ENCODE results near the gene CES4A.

DNA sequence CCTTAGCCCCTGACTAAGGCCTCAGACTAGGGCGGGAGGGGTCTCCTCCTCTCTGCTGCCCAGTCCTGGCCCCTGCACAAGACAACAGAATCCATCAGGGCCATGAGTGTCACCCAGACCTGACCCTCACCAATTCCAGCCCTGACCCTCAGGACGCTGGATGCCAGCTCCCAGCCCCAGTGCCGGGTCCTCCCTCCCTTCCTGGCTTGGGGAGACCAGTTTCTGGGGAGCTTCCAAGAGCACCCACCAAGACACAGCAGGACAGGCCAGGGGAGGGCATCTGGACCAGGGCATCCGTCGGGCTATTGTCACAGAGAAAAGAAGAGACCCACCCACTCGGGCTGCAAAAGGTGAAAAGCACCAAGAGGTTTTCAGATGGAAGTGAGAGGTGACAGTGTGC is 14.7 kb upstream of the CES4A start:
- TF ChIP-seq, protein P1, sequence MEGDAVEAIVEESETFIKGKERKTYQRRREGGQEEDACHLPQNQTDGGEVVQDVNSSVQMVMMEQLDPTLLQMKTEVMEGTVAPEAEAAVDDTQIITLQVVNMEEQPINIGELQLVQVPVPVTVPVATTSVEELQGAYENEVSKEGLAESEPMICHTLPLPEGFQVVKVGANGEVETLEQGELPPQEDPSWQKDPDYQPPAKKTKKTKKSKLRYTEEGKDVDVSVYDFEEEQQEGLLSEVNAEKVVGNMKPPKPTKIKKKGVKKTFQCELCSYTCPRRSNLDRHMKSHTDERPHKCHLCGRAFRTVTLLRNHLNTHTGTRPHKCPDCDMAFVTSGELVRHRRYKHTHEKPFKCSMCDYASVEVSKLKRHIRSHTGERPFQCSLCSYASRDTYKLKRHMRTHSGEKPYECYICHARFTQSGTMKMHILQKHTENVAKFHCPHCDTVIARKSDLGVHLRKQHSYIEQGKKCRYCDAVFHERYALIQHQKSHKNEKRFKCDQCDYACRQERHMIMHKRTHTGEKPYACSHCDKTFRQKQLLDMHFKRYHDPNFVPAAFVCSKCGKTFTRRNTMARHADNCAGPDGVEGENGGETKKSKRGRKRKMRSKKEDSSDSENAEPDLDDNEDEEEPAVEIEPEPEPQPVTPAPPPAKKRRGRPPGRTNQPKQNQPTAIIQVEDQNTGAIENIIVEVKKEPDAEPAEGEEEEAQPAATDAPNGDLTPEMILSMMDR (IDR thresholded peaks at IDR 0.05), result no peak
- no peak for TF ChIP-seq ZFX (IDR thresholded peaks at IDR 0.05; ENCODE audit: borderline replicate concordance)
